AG04450 (cell line): ENCODE results near the gene EVL. TPM values are rescaled to one million over a fixed set of nuclear protein-coding genes. Genes with fewer than 3 reads are reported as not detected.

Experiments
- CTCF ChIA-PET: fragments of 300-600, 350-600 bp; formaldehyde crosslinking; extraction: SDS; loops from one replicate; lab custom pipeline; 2022; ENCODE audit warnings: antibody characterized with exemption, inconsistent platforms; lab: Charles Lee
- POLR2A ChIA-PET: fragments of 350-600 bp; formaldehyde crosslinking; extraction: SDS; loops from one replicate; lab custom pipeline; 2021; ENCODE audit warnings: antibody characterized with exemption, inconsistent platforms; lab: Yijun Ruan, JAX
- DNase-seq: peaks from one replicate; pipeline ENCODE4 v3.0.0-alpha.2; 2011; ENCODE audit warnings: low read depth, low spot score
- H3K27ac ChIP-seq: one replicate; pipeline ENCODE4 v1.5.1; 2012; ENCODE audit warnings: low read depth, low read length, control low read depth
- H3K27me3 ChIP-seq: one replicate; pipeline ENCODE4 v1.6.0; 2012; ENCODE audit warnings: low read length; ENCODE audit not compliant: control insufficient read depth, insufficient read depth
- H3K4me3 ChIP-seq: 2 replicates; pipeline ENCODE4 v1.5.1; 2011; ENCODE audit warnings: mild to moderate bottlenecking, low read depth, low read length, control low read depth
- H3K9me3 ChIP-seq: 2 replicates; pipeline ENCODE4 v1.5.1; 2012; ENCODE audit warnings: low read length; ENCODE audit not compliant: control insufficient read depth, insufficient read depth
- CTCF ChIP-seq: IDR thresholded peaks from 2 replicates; pipeline ENCODE4 v1.5.1; 2011; ENCODE audit warnings: low read depth, low read length, control low read depth, inconsistent platforms
- polyA plus RNA-seq: library from polyadenylated mRNA; depleted of rRNA; stranded (reverse); fragments of >200 nt; gene quantifications from 2 replicates; pipeline ENCODE4 v1.2.3, GENCODE V29; 2011

Gene EVL
- polyA plus RNA-seq, 1 experiment, result 36.5 TPM

DNA sequence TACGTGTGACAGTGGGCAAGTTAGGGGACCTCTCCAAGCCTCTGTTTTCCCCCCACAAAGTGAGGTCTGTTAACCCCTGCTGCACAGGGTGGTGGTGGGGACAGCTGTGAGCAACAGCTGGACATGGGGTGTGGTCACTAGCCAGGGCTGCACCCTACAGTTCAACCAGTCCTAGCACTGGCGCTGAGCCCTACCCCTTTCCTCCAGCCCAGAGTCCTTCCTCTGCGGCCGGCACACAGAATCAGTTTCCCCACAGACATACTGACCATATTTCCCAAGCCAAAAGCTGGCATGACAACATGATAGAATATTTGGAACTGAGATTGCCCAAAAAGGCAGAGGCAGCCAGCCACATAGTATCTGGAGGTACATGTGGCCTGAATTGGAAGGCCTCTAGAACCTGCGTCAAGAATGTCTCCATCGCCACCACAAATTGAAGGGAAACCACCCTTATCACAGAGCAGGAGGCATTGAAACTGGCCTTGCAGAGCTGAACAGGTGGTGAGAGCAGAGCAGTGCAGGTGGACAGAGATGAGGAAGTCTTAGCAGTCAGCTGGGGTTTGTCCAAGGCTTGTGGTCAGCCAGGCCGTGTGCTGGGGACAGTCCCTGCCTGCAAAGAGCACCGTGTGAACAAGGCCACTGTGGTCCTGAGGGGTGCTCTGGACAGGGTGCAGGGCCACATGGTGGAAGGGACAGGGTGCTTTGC is 73.0 kb downstream of the EVL start:
- ChIA-PET CTCF (no interaction called here), POLR2A (no interaction called here)
- H3K27ac ChIP-seq, result no peak overlapping the region
- H3K9me3 ChIP-seq, result no peaks in the 10 kb centered on the region
- no peak overlapping the region for H3K4me3 ChIP-seq
- H3K27me3 ChIP-seq, result no peaks in the 10 kb centered on the region
- DNase-seq, result no peak
- TF ChIP-seq CTCF, result no peak

GRCh38 chr14:100138955-100139354 is 73.7 kb downstream of the EVL start:
- POLR2A ChIA-PET, result no interaction called here
- Histone ChIP-seq H3K27ac (no peak overlapping the region), H3K9me3 (no peaks in the 10 kb centered on the region), H3K27me3 (no peaks in the 10 kb centered on the region), H3K4me3 (no peak overlapping the region)
- CTCF ChIA-PET, result interaction anchor here (1.0 kb wide), 1 partner anchor 147 kb away, joined by 3 read pairs; no protein-coding TSS in a partner anchor
- no peak for TF ChIP-seq CTCF
- DNase-seq, result no peak

- Histone ChIP-seq H3K27me3 (no peaks in the 10 kb centered on the region), H3K27ac (no peak overlapping the region), H3K9me3 (no peaks in the 10 kb centered on the region), H3K4me3 (no peak overlapping the region)
- POLR2A ChIA-PET, result interaction anchor here (0.6 kb wide), 1 partner anchor 155 kb away, joined by 5 read pairs; no protein-coding TSS in a partner anchor
- CTCF ChIA-PET, result interaction anchor here (0.5 to 1.0 kb wide), 3 partner anchors 23 to 239 kb away, joined by 3 read pairs; no protein-coding TSS in a partner anchor
- TF ChIP-seq CTCF, result peak; percentile 48
- no peak for DNase-seq
Observed at GRCh38 chr14:100140452-100141078, 75.3 kb downstream of the EVL start.

GRCh38 chr14:100141098-100141497 is 75.9 kb downstream of the EVL start:
- Histone ChIP-seq H3K27me3 (no peaks in the 10 kb centered on the region), H3K27ac (no peak overlapping the region), H3K4me3 (no peak overlapping the region), H3K9me3 (no peaks in the 10 kb centered on the region)
- DNase-seq, result no peak
- TF ChIP-seq CTCF, result no peak
- ChIA-PET POLR2A (interaction anchor here (0.6 kb wide), 1 partner anchor 12 kb away, joined by 3 read pairs; no protein-coding TSS in a partner anchor), CTCF (interaction anchor here (0.6 kb wide), 1 partner anchor 239 kb away, joined by 3 read pairs; no protein-coding TSS in a partner anchor)
